ENCODE data around the gene MED14.
A peak's percentile ranks its signal among the peaks of the same experiment; 100 is the strongest.
"Not testable (repeated sequence)": the region's sequence is repeated elsewhere in the genome, so short reads cannot be mapped to it uniquely, and the experiment has no call there.

MED14 gene

GRCh38 chrX:40735325-40736169, at the start of gene MED14:
TSS of gene MED14 (minus strand) at chrX:40735542. CDS start at chrX:40735412, 130 bp downstream.
- peak; percentile 95 for ATAC-seq
- TF ChIP-seq RARB (CRISPR knock-in tag; IDR thresholded peaks at IDR 0.05) (no peak), CREB5 (CRISPR knock-in tag; IDR thresholded peaks at IDR 0.05; ENCODE audit: low read depth) (no peak), ISL1 (CRISPR knock-in tag; IDR thresholded peaks at IDR 0.05) (no peak), ARNTL (CRISPR knock-in tag; IDR thresholded peaks at IDR 0.05; ENCODE audit: borderline replicate concordance, low read depth) (no peak), ESRRG (CRISPR knock-in tag; IDR thresholded peaks at IDR 0.05) (no peak)
- TF ChIP-seq, protein P1, sequence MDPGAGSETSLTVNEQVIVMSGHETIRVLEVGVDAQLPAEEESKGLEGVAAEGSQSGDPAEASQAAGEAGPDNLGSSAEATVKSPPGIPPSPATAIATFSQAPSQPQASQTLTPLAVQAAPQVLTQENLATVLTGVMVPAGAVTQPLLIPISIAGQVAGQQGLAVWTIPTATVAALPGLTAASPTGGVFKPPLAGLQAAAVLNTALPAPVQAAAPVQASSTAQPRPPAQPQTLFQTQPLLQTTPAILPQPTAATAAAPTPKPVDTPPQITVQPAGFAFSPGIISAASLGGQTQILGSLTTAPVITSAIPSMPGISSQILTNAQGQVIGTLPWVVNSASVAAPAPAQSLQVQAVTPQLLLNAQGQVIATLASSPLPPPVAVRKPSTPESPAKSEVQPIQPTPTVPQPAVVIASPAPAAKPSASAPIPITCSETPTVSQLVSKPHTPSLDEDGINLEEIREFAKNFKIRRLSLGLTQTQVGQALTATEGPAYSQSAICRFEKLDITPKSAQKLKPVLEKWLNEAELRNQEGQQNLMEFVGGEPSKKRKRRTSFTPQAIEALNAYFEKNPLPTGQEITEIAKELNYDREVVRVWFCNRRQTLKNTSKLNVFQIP (CRISPR knock-in tag; IDR thresholded peaks at IDR 0.05; ENCODE audit: borderline replicate concordance, low read depth) = no peak
- TF ChIP-seq, protein P2, sequence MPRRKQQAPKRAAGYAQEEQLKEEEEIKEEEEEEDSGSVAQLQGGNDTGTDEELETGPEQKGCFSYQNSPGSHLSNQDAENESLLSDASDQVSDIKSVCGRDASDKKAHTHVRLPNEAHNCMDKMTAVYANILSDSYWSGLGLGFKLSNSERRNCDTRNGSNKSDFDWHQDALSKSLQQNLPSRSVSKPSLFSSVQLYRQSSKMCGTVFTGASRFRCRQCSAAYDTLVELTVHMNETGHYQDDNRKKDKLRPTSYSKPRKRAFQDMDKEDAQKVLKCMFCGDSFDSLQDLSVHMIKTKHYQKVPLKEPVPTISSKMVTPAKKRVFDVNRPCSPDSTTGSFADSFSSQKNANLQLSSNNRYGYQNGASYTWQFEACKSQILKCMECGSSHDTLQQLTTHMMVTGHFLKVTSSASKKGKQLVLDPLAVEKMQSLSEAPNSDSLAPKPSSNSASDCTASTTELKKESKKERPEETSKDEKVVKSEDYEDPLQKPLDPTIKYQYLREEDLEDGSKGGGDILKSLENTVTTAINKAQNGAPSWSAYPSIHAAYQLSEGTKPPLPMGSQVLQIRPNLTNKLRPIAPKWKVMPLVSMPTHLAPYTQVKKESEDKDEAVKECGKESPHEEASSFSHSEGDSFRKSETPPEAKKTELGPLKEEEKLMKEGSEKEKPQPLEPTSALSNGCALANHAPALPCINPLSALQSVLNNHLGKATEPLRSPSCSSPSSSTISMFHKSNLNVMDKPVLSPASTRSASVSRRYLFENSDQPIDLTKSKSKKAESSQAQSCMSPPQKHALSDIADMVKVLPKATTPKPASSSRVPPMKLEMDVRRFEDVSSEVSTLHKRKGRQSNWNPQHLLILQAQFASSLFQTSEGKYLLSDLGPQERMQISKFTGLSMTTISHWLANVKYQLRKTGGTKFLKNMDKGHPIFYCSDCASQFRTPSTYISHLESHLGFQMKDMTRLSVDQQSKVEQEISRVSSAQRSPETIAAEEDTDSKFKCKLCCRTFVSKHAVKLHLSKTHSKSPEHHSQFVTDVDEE (CRISPR knock-in tag; IDR thresholded peaks at IDR 0.05) = no peak

DNA sequence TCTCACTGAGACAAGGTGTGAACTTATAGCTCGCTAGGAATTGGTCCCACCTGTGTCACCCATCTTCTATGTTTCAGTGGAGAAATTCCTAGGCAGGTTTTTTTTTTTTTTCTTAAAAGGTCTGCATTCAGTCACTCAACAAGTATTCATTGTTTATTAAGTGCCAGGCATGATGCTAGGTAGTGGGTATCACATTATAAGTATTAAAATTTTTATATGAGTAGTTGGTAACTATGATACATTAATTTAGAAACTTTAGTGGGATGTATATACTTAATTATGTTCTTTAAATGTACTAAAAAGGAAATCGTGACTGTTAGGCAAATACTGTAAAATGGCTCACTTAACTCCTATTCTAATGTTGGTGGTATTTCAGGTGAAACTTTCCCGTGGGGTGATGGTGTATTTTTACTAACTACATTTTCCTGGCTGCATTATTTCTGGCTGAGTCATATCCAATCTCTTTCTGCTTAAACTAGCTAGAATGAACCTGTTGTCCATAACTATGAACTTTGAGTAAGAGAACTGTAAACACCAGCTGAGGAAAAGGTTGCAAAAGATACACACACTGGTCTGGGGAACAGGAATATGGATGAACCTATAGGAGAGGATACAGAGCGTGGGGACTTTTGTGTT, 49.3 kb upstream of the MED14 start:
- ATAC-seq = no peak
- TF ChIP-seq ESRRG (CRISPR knock-in tag; IDR thresholded peaks at IDR 0.05) (no peak), TCF4 (CRISPR knock-in tag; IDR thresholded peaks at IDR 0.05; ENCODE audit: borderline replicate concordance) (no peak), ZNF565 (CRISPR knock-in tag; conservative IDR thresholded peaks at IDR 0.05; ENCODE audit: low read depth) (no peak), OSR1 (CRISPR knock-in tag; IDR thresholded peaks at IDR 0.05) (no peak), ZFP30 (CRISPR knock-in tag; IDR thresholded peaks at IDR 0.05) (no peak), ZC3H10 (CRISPR knock-in tag; IDR thresholded peaks at IDR 0.05) (no peak), ISL1 (CRISPR knock-in tag; IDR thresholded peaks at IDR 0.05) (no peak), ZNF70 (CRISPR knock-in tag; IDR thresholded peaks at IDR 0.05) (no peak), CSDC2 (CRISPR knock-in tag; IDR thresholded peaks at IDR 0.05) (no peak), GLIS3 (CRISPR knock-in tag; IDR thresholded peaks at IDR 0.05) (no peak), ZNF8 (CRISPR knock-in tag; IDR thresholded peaks at IDR 0.05) (no peak), PPARA (CRISPR knock-in tag; IDR thresholded peaks at IDR 0.05; ENCODE audit: borderline replicate concordance) (no peak), TOX (CRISPR knock-in tag; IDR thresholded peaks at IDR 0.05; ENCODE audit: borderline replicate concordance) (no peak), ARNTL (CRISPR knock-in tag; IDR thresholded peaks at IDR 0.05; ENCODE audit: borderline replicate concordance, low read depth) (no peak), ZFP3 (CRISPR knock-in tag; IDR thresholded peaks at IDR 0.05) (no peak), SNAI2 (CRISPR knock-in tag; IDR thresholded peaks at IDR 0.05) (no peak)
- TF ChIP-seq, protein P1 (CRISPR knock-in tag; IDR thresholded peaks at IDR 0.05; ENCODE audit: borderline replicate concordance, low read depth) = no peak
- TF ChIP-seq, protein P3, sequence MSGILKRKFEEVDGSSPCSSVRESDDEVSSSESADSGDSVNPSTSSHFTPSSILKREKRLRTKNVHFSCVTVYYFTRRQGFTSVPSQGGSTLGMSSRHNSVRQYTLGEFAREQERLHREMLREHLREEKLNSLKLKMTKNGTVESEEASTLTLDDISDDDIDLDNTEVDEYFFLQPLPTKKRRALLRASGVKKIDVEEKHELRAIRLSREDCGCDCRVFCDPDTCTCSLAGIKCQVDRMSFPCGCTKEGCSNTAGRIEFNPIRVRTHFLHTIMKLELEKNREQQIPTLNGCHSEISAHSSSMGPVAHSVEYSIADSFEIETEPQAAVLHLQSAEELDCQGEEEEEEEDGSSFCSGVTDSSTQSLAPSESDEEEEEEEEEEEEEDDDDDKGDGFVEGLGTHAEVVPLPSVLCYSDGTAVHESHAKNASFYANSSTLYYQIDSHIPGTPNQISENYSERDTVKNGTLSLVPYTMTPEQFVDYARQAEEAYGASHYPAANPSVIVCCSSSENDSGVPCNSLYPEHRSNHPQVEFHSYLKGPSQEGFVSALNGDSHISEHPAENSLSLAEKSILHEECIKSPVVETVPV (CRISPR knock-in tag; IDR thresholded peaks at IDR 0.05) = no peak
- TF ChIP-seq, protein P2 (CRISPR knock-in tag; IDR thresholded peaks at IDR 0.05) = no peak

- ATAC-seq = not testable (repeated sequence)
Measured at GRCh38 chrX:40782644-40783259, 47.4 kb upstream of the MED14 start.
